Measurements from ENCODE around the gene AK2.
"Not testable (repeated sequence)": the region's sequence is repeated elsewhere in the genome, so short reads cannot be mapped to it uniquely, and the experiment has no call there.

AK2 gene

GRCh38 chr1:32998997-32999396 is 37.7 kb downstream of the AK2 start:
- no peak for DNase-seq (ENCODE audit: low read depth)

DNA sequence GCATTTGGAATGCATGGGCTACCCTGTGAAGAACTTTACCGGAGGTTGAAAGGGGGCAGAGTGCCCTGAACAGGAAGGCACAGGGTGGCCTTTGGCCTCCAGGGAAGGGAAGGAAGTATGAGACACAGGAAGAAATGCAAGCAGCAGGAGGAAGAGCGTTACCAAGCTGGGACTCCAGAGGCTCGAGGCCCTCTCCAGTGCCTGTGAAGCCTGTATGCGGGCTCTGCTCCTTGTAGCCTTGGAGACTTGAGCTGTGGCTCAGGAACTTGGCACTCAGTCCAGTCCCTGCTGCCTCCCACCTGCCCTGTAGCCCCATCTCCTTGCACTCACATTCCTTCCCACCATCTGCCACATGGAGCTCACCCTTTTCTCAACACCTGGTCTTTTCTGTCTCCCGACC is 38.6 kb downstream of the AK2 start:
- DNase-seq (ENCODE audit: low read depth) = no peak

GRCh38 chr1:32997381-32997891 is 39.2 kb downstream of the AK2 start:
- DNase-seq (ENCODE audit: low read depth) = no peak

DNA sequence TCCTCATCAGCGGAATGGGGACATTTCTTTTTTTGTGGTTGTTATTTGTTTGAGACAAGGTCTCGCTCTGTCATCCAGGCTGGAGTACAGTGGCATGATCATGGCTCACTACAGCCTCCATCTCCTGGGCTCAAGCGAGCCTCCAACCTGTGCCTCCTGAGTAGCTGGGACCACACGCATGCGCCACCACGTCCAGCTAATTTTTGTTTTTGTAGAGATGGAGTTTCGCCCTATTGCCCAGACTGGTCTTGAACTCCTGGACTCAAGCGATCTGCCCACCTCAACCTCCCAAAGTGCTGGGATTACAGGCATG is 43.4 kb downstream of the AK2 start:
- not testable (repeated sequence) for DNase-seq (ENCODE audit: low read depth)

- peak; percentile 87 for DNase-seq (ENCODE audit: low read depth)
Observed at GRCh38 chr1:32992489-32993323, 44.0 kb downstream of the AK2 start.

- DNase-seq (ENCODE audit: low read depth) = no peak
Observed at GRCh38 chr1:32991819-32992488, 44.7 kb downstream of the AK2 start.

GRCh38 chr1:32991386-32991785 is 45.3 kb downstream of the AK2 start:
- DNase-seq (ENCODE audit: low read depth) = no peak

DNA sequence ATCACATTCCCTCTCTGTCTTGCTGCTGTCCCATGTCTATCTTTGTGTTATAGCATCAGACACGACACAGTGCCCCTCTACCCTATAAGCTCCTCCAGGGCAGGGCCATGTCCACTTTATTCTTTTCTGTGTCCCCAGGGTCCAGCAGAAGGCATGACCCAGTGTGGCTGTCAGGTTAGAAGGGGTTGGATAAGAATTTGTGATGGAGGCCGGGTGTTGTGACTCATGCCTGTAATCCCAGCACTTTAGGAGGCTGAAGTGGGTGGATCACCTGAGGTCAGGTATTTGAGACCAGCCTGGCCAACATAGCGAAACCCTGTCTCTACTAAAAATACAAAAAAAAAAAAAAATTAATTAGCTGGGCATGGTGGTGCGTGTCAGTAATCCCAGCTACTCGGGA is 45.8 kb downstream of the AK2 start:
- no peak for DNase-seq (ENCODE audit: low read depth)

GRCh38 chr1:32989160-32990050 is 47.3 kb downstream of the AK2 start:
- DNase-seq (ENCODE audit: low read depth) = peak; percentile 82

DNA sequence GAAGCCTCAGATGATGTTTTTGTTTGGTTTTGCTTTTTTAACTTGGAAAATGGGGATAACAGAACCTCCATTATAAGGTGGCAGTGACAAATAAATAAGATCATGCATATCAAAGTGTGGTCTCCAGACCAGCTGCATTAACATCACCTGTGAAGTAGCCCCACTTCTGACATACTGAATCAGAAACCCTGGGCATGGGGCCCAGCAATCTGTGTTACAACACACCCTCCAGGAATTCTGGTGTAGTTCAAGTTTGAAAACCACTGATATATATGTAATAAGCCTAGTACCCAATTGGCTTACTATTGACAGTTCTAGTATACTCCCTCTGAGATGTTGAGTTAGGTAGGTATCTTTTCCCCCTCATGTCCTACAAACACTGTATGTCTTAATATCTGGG is 48.0 kb downstream of the AK2 start:
- no peak for DNase-seq (ENCODE audit: low read depth)

DNA sequence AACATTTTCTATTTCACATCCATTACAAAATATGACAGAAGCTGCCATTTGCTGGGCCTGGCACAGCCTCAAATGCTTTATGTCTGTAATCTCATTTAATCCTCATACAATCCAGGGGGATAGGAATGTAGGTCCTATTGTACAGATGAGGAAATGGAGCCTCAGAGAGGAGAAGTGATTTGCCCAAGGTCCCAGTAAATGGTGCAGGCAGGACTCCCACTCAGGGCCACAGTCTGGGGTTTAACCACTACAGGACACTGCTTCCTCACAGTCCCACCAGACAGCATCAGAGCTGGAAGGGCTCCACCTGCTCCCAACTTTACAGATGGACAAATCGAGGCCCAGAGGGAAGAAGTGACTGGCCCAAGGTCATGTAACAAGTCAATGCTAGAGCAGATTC is 51.5 kb downstream of the AK2 start:
- no peak for DNase-seq (ENCODE audit: low read depth)

GRCh38 chr1:32984455-32985171 is 52.1 kb downstream of the AK2 start:
- no peak for DNase-seq (ENCODE audit: low read depth)

DNA sequence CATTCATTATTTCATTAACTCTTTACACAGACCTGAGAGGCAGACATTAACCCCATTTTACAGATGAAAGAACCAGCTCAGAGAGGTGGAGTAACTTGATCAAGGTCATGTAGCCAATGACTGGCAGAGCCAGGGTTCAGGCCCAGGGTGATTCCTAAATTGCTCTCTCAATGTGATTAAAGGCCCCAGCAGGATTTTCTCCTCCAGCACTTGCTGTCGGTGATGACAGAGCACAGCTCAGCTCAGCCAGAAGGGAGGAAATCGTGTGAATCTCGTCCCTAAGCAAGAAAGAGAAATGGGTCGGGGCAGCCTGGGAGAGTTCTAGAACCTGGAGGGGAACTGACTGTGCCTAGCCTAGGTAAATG is 52.6 kb downstream of the AK2 start:
- DNase-seq (ENCODE audit: low read depth) = no peak

DNA sequence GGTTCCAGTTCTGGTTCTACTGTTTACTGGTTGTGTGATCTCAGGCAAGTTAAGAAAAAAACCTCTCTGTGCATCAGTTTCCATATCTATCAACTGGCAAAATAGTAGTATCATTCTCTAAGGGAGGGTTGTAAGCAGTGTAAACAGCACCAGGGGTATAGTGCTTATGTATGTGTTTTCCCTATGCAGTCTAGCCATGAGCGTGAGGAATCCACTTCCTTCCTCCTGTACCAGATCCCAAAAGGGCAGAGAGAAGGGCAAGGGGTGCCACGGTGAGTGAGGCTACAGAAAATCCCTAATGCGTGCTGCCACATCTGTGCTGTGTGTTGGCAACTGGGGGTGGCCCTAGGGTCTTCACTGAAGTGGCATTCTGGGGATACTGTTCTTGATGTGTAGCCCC is 53.7 kb downstream of the AK2 start:
- DNase-seq (ENCODE audit: low read depth) = no peak

DNA sequence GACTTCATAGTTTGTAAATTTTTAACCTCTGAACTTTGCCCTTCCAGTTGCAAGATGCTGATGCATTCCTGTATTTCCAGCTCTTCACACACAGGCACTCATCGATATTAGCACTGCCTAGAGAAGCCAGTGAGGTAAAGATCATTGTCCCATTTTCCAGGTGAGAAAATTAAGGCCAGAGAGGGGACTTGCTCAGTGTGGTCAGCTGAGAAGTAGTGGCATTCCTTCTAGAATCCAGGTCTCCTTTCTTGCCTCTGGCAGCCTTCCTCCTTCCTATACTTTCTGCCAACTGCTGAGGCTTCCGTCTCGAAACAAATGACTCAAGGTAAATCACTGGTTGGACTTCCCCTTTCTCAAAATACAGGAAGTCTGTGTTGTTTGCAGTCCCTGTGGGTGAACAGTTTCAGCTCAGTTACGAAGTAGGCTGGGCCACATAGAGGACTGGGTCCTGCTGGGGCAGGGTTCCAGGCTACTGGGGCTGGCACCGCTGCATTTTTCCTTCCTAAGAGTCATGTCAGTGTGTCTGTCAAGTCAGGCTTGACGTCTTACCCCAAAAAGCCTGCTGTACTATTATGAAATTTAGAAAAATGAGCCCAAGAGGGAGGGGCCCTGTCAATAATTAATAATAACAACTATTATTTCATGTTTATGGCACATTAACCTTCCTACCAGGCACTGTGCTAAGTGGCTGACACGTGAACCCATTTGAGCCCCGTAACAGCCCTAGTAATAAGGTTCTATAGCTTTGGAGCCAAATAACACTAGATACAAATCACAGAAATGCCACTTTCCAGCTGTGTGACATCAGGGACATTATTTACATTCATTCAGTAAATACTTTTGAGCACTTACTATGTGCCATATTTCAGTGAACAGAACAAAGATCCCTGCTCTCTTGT is 55.4 kb downstream of the AK2 start:
- DNase-seq (ENCODE audit: low read depth) = no peak

GRCh38 chr1:32980080-32980479 is 56.6 kb downstream of the AK2 start:
- no peak for DNase-seq (ENCODE audit: low read depth)

GRCh38 chr1:32978854-32979253 is 57.8 kb downstream of the AK2 start:
- DNase-seq (ENCODE audit: low read depth) = no peak

DNA sequence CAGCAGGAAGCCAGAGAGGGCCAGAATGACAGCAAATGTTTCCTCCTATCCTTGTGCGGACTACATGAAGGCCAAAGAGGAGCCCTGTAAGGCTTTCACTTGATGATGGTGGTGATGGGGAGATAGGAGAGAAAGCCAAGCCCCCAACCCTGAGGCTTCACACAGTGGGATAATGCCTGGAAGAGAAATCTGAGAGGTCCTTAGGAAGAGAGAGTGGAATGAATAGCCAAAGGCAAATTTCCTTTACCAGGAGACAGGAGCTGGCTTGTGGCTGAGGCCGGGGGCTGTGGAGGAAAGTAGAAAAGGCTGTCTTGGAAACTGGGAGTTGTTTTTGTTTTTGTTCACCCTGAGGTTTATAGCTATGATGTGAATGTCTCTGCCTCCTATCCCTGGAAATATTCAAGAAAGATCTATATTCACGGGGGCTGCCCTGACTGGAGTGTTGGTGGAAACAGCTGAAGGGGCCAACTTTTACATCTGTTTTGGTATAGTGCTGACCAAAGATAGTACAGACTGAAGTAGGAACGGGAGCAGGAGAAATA is 59.1 kb downstream of the AK2 start:
- DNase-seq (ENCODE audit: low read depth) = no peak

DNA sequence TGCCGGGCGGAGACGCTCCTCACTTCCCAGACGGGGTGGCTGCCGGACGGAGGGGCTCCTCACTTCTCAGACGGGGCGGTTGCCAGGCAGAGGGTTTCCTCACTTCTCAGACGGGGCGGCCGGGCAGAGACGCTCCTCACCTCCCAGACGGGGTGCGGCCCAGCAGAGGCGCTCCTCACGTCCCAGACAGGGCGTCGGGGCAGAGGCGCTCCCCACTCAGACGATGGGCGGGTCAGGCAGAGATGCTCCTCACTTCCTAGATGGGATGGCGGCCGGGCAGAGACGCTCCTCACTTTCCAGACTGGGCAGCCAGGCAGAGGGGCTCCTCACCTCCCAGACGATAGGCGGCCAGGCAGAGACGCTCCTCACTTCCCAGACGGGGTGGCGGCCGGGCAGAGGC is 61.6 kb downstream of the AK2 start:
- DNase-seq (ENCODE audit: low read depth) = not testable (repeated sequence)

DNA sequence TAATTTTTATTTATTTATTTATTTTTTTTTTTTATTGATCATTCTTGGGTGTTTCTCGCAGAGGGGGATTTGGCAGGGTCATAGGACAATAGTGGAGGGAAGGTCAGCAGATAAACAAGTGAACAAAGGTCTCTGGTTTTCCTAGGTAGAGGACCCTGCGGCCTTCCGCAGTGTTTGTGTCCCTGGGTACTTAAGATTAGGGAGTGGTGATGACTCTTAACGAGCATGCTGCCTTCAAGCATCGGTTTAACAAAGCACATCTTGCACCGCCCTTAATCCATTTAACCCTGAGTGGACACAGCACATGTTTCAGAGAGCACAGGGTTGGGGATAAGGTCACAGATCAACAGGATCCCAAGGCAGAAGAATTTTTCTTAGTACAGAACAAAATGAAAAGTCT is 63.2 kb downstream of the AK2 start:
- DNase-seq (ENCODE audit: low read depth) = not testable (repeated sequence)

Data from HS-27A (cell line).